Measurements from ENCODE around the gene ADAMTS2. TPM values are rescaled to one million over a fixed set of nuclear protein-coding genes. Genes with fewer than 3 reads are reported as not detected.

The ADAMTS2 gene
- total and polyA plus RNA-seq, 10 donors: 4.0 to 101 (median 47.5) TPM

- TF ChIP-seq POLR2A (IDR thresholded peaks at IDR 0.05): no peak
- TF ChIP-seq CTCF (IDR thresholded peaks at IDR 0.05 in 8 of 11, conservative IDR thresholded peaks at IDR 0.05 in 3 of 11): no peak
- no peak for TF ChIP-seq POLR2AphosphoS5 (IDR thresholded peaks at IDR 0.05)
- H3K27ac ChIP-seq: no peak overlapping the region
- H3K36me3 ChIP-seq: peaks cover 32 to 68% (median 43%) of the 10 kb centered on the region in 6 donors
- H3K4me3 ChIP-seq: no peak overlapping the region
- H3K27me3 ChIP-seq (replicated peaks in 1 of 7): no peaks in the 10 kb centered on the region
- peaks cover 77 to 100% (median 100%) of the 10 kb centered on the region in 8 donors for H3K9me3 ChIP-seq
- H3K4me1 ChIP-seq: no peaks in the 10 kb centered on the region
- DNase-seq: no peak
- intact Hi-C loops (cut with DNase I; ENCODE audit: low total_unique reads): no loop called here
- WGBS, 5 donors: 90 to 97% (median 94%) methylated on average over 4 of the region's 4 CpGs
These were observed 264.5 kb downstream of the ADAMTS2 start for GRCh38 chr5:179080724-179081123.

GRCh38 chr5:179079165-179079987, 265.9 kb downstream of the ADAMTS2 start:
- intact Hi-C loops (cut with DNase I; ENCODE audit: low total_unique reads): no loop called here
- peak overlapping the region in 1 of 8 donors; percentile 0 for H3K4me3 ChIP-seq
- no peak for DNase-seq
- H3K4me1 ChIP-seq: no peaks in the 10 kb centered on the region
- H3K27ac ChIP-seq: no peak overlapping the region
- WGBS, 5 donors: 94 to 98% (median 96%) methylated on average over 11 of the region's 11 CpGs
- H3K36me3 ChIP-seq: peaks cover 34 to 81% (median 52%) of the 10 kb centered on the region in 6 donors
- no peak for TF ChIP-seq CTCF (IDR thresholded peaks at IDR 0.05 in 8 of 11, conservative IDR thresholded peaks at IDR 0.05 in 3 of 11)
- TF ChIP-seq POLR2AphosphoS5 (IDR thresholded peaks at IDR 0.05): no peak
- no peak for TF ChIP-seq POLR2A (IDR thresholded peaks at IDR 0.05)
- H3K9me3 ChIP-seq: peaks cover 69 to 100% (median 100%) of the 10 kb centered on the region in 8 donors
- H3K27me3 ChIP-seq (replicated peaks in 1 of 7): no peaks in the 10 kb centered on the region

GRCh38 chr5:179065703-179066102, 279.6 kb downstream of the ADAMTS2 start:
- intact Hi-C loops (cut with DNase I; ENCODE audit: low total_unique reads): no loop called here
- Histone ChIP-seq H3K9me3 (peaks cover 7 to 90% (median 68%) of the 10 kb centered on the region in 8 donors), H3K27ac (no peak overlapping the region), H3K4me1 (peaks cover 0 to 14% (median 12%) of the 10 kb centered on the region in 6 donors), H3K36me3 (peaks cover 5 to 89% (median 64%) of the 10 kb centered on the region in 6 donors), H3K4me3 (no peak overlapping the region), H3K27me3 (replicated peaks in 1 of 7) (no peaks in the 10 kb centered on the region)
- TF ChIP-seq CTCF (IDR thresholded peaks at IDR 0.05 in 8 of 11, conservative IDR thresholded peaks at IDR 0.05 in 3 of 11): no peak
- TF ChIP-seq POLR2A (IDR thresholded peaks at IDR 0.05): no peak
- no peak for TF ChIP-seq POLR2AphosphoS5 (IDR thresholded peaks at IDR 0.05)
- DNase-seq: no peak
- 92 to 99% (median 97%) methylated on average over 6 of the region's 6 CpGs for WGBS, 5 donors

- DNase-seq: peak; percentile 78
- H3K36me3 ChIP-seq: peaks cover 2 to 42% (median 27%) of the 10 kb centered on the region in 6 donors
- WGBS, 5 donors: 81 to 89% (median 85%) methylated on average over 12 to 19 of the region's 19 CpGs
- peak overlapping the region; percentile 54 to 95 (median 71) for H3K4me3 ChIP-seq
- peaks cover 0 to 21% (median 17%) of the 10 kb centered on the region in 6 donors for H3K4me1 ChIP-seq
- no peak for TF ChIP-seq CTCF (IDR thresholded peaks at IDR 0.05 in 8 of 11, conservative IDR thresholded peaks at IDR 0.05 in 3 of 11)
- no peak for TF ChIP-seq POLR2A (IDR thresholded peaks at IDR 0.05)
- no peak for TF ChIP-seq POLR2AphosphoS5 (IDR thresholded peaks at IDR 0.05)
- no peaks in the 10 kb centered on the region for H3K27me3 ChIP-seq (replicated peaks in 1 of 7)
- H3K9me3 ChIP-seq: peaks cover 0 to 57% (median 21%) of the 10 kb centered on the region in 8 donors
- intact Hi-C loops (cut with DNase I; ENCODE audit: low total_unique reads): no loop called here
- peak overlapping the region in 4 of 8 donors; percentile 72 to 88 (median 82) for H3K27ac ChIP-seq
These were observed 284.2 kb downstream of the ADAMTS2 start for GRCh38 chr5:179061025-179061424.
